ENCODE measurements around the gene USHBP1. TPM values are rescaled to one million over a fixed set of nuclear protein-coding genes. Genes with fewer than 3 reads are reported as not detected.
A peak's percentile ranks its signal among the peaks of the same experiment; 100 is the strongest.

USHBP1 gene
- total RNA-seq, 1 experiment from 2014 or later, result 0.04 TPM

- Histone ChIP-seq H3K36me3 (no peaks in the 10 kb centered on the region), H3K9me3 (replicated peaks) (no peaks in the 10 kb centered on the region), H3K27me3 (0 out of 2 replicates have a peak, but pooled peaks cover 3% of the 10 kb centered on the region), H3K4me1 (no peaks in the 10 kb centered on the region), H3K27ac (no peak overlapping the region), H3K4me3 (peak overlapping the region; percentile 68)
- no peak for DNase-seq
Measured at GRCh38 chr19:17225053-17225452, 39.5 kb downstream of the USHBP1 start.

GRCh38 chr19:17220207-17220758 lies 44.3 kb downstream of the USHBP1 start:
- H3K4me3 ChIP-seq, result no peak overlapping the region
- DNase-seq, result no peak
- no peak overlapping the region for H3K27ac ChIP-seq

GRCh38 chr19:17219286-17219685 lies 45.3 kb downstream of the USHBP1 start:
- peaks cover 8% of the 10 kb centered on the region; the same call in 1 of the 2 replicates for H3K36me3 ChIP-seq
- H3K4me1 ChIP-seq, result peaks cover 3% of the 10 kb centered on the region; the same call in 1 of the 2 replicates
- no peak for DNase-seq
- H3K4me3 ChIP-seq, result no peak overlapping the region
- no peak overlapping the region for H3K27ac ChIP-seq
- 0 out of 2 replicates have a peak, but pooled peaks cover 3% of the 10 kb centered on the region for H3K27me3 ChIP-seq
- no peaks in the 10 kb centered on the region for H3K9me3 ChIP-seq (replicated peaks)

More at GRCh38 chr19:17220207-17220758, 44.3 kb downstream of the USHBP1 start:
- Histone ChIP-seq H3K36me3 (peaks cover 8% of the 10 kb centered on the region; the same call in 1 of the 2 replicates), H3K4me1 (no peaks in the 10 kb centered on the region), H3K9me3 (replicated peaks) (no peaks in the 10 kb centered on the region), H3K27me3 (0 out of 2 replicates have a peak, but pooled peaks cover 3% of the 10 kb centered on the region)

GRCh38 chr19:17216058-17216670 lies 48.4 kb downstream of the USHBP1 start:
- H3K9me3 ChIP-seq (replicated peaks), result no peaks in the 10 kb centered on the region
- H3K27me3 ChIP-seq, result no peaks in the 10 kb centered on the region
- DNase-seq, result no peak
- H3K27ac ChIP-seq, result no peak overlapping the region
- H3K4me1 ChIP-seq, result peaks cover 4% of the 10 kb centered on the region; the same call in 1 of the 2 replicates
- H3K36me3 ChIP-seq, result peaks cover 12% of the 10 kb centered on the region; the same call in 1 of the 2 replicates
- no peak overlapping the region; the same call in 1 of the 2 replicates for H3K4me3 ChIP-seq

GRCh38 chr19:17215127-17215971 lies 49.2 kb downstream of the USHBP1 start, which contains the start of gene USE1:
TSS of gene USE1 (plus strand) at chr19:17215357. CDS start at chr19:17215406, 49 bp downstream.
- peak; percentile 94 to 97 for DNase-seq
- peak within 1 kb of the TSS; percentile 91 for H3K27ac ChIP-seq
- H3K4me3 ChIP-seq, result peak within 1 kb of the TSS; percentile 93
- no peaks in the 10 kb centered on the region for H3K27me3 ChIP-seq
- H3K36me3 ChIP-seq, result peaks cover 14% of the 10 kb centered on the region; the same call in 1 of the 2 replicates
- H3K4me1 ChIP-seq, result peaks cover 4% of the 10 kb centered on the region; the same call in 1 of the 2 replicates
- H3K9me3 ChIP-seq (replicated peaks), result no peaks in the 10 kb centered on the region

GRCh38 chr19:17214508-17215126 lies 49.9 kb downstream of the USHBP1 start:
- Histone ChIP-seq H3K27me3 (no peaks in the 10 kb centered on the region), H3K27ac (peak overlapping the region; percentile 91), H3K4me1 (peaks cover 4% of the 10 kb centered on the region; the same call in 1 of the 2 replicates), H3K36me3 (peaks cover 20% of the 10 kb centered on the region; the same call in 1 of the 2 replicates), H3K9me3 (replicated peaks) (no peaks in the 10 kb centered on the region), H3K4me3 (peak overlapping the region; percentile 93)
- no peak for DNase-seq

GRCh38 chr19:17213334-17213733 lies 51.2 kb downstream of the USHBP1 start:
- peaks cover 4% of the 10 kb centered on the region; the same call in 1 of the 2 replicates for H3K4me1 ChIP-seq
- no peaks in the 10 kb centered on the region for H3K27me3 ChIP-seq
- H3K9me3 ChIP-seq (replicated peaks), result no peaks in the 10 kb centered on the region
- peaks cover 26% of the 10 kb centered on the region for H3K36me3 ChIP-seq
- H3K27ac ChIP-seq, result no peak overlapping the region
- DNase-seq, result no peak
- H3K4me3 ChIP-seq, result no peak overlapping the region

- H3K4me1 ChIP-seq, result peaks cover 4% of the 10 kb centered on the region; the same call in 1 of the 2 replicates
- no peak for DNase-seq
- no peak overlapping the region for H3K27ac ChIP-seq
- H3K36me3 ChIP-seq, result peaks cover 30% of the 10 kb centered on the region
- H3K9me3 ChIP-seq (replicated peaks), result no peaks in the 10 kb centered on the region
- H3K27me3 ChIP-seq, result no peaks in the 10 kb centered on the region
- H3K4me3 ChIP-seq, result no peak overlapping the region
Measured at GRCh38 chr19:17211547-17212446, 52.7 kb downstream of the USHBP1 start.

GRCh38 chr19:17210296-17210695 lies 54.2 kb downstream of the USHBP1 start:
- Histone ChIP-seq H3K4me3 (no peak overlapping the region), H3K27ac (no peak overlapping the region), H3K9me3 (replicated peaks) (no peaks in the 10 kb centered on the region), H3K27me3 (no peaks in the 10 kb centered on the region), H3K4me1 (peaks cover 4% of the 10 kb centered on the region; the same call in 1 of the 2 replicates), H3K36me3 (peaks cover 32% of the 10 kb centered on the region)
- no peak for DNase-seq

GRCh38 chr19:17209126-17210036 lies 55.2 kb downstream of the USHBP1 start:
- peak; percentile 84 to 90 for DNase-seq
- H3K4me3 ChIP-seq, result no peak overlapping the region
- no peaks in the 10 kb centered on the region for H3K27me3 ChIP-seq
- peaks cover 2% of the 10 kb centered on the region; the same call in 1 of the 2 replicates for H3K4me1 ChIP-seq
- peaks cover 37% of the 10 kb centered on the region for H3K36me3 ChIP-seq
- no peak overlapping the region for H3K27ac ChIP-seq
- no peaks in the 10 kb centered on the region for H3K9me3 ChIP-seq (replicated peaks)

- no peaks in the 10 kb centered on the region for H3K4me1 ChIP-seq
- no peaks in the 10 kb centered on the region for H3K9me3 ChIP-seq (replicated peaks)
- no peak overlapping the region for H3K27ac ChIP-seq
- peaks cover 43% of the 10 kb centered on the region for H3K36me3 ChIP-seq
- H3K4me3 ChIP-seq, result no peak overlapping the region
- no peak for DNase-seq
- no peaks in the 10 kb centered on the region for H3K27me3 ChIP-seq
Measured at GRCh38 chr19:17206736-17207581, 57.6 kb downstream of the USHBP1 start.

All from SJCRH30 (cell line).